Measurements from ENCODE around the gene SLC30A1.
"Not testable (repeated sequence)": the region's sequence is repeated elsewhere in the genome, so short reads cannot be mapped to it uniquely, and the experiment has no call there.

Gene SLC30A1

DNA sequence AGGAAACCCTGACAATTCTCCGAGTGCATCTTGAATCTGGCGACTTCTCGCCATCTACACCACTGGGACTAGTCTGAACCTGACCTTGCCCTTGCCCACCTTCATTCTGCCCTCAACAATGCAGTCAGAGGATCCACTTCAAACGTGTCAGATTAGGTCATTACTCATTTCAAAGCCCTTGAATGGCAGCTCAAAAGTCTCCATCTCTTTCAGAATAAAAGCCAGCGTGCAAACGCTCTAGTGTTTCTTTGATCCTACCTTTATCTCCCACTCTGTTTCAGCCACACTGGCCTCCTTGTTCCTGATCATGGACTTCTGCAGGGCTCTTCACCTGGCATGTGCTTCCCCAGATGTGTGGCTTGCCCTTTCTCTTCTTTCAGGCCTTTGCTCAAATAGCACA is 31.3 kb downstream of the SLC30A1 start:
- DNase-seq (ENCODE audit: low read depth), result no peak

DNA sequence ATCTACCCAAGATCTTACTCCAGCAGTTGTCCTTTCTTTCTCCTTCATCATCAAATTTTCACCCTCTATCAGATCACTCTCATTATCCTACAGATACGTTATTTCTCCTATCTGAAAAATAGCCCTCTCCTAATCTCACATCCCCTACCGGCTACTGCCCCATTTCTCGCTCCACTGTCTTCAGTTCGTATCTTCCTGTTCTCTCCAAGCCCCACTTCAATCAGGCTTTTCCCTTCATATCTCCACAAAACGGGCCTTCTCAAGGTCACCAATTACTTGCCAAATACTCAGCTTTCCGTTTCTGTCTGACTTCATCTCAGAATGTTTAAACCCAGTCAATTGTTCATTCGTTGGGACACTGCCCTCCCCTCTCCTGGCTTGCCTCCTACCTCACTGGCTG is 32.4 kb downstream of the SLC30A1 start:
- no peak for DNase-seq (ENCODE audit: low read depth)

- DNase-seq (ENCODE audit: low read depth), result no peak
Observed at GRCh38 chr1:211543025-211543424, 35.9 kb downstream of the SLC30A1 start.

DNA sequence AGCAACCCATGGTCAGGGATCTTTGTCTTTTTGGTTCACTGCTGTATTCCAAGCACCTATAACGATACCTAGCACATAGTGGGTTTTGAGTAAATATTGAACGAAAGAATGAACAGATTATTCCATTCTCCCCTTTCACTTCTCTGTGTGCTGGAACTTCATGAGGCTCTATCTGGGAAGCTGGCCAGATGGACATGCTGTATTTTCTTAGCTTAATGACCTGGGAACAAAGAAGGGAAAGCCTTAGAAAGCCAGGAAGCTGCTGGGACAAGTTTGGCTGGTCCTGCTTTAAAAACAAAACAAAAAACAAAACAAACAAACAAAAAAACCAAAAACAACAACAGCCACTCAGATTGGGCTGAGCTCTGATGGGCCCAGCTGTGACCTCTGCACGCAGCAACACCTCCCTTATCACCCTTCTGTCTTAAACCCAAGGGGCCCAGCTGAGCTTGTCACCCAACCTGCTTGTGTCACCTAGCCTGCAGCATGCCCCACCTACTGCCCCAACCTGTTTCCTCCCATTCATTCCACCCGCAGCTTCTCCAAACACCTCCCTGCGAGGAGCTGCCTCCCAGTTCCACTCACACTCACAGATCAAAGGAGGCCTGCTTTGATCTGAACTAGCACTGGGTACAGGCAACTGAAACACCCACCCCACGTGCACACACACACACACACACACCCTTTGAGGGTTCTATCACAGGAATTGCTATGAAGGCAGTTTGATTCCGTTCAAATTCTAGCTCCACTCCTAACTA is 37.1 kb downstream of the SLC30A1 start:
- DNase-seq (ENCODE audit: low read depth), result no peak

DNA sequence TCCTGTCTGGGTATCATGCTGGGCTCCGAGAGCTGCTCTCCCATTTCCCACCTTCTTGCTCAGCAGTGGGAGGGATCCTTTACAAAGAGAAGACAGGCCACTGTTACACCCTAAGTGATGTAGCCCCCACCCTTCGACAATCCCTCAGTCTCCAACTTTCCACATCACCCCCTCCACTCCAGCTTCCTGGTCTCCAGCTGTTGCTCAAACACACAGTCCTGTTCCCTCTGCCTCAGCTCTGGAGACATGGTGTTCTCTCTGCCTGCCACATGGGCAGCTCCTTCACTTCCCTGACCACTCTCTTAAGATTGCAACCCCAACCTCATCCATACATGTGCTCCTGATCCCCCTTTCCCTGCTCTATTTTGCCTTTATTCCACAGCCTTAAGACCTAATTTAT is 37.7 kb downstream of the SLC30A1 start:
- no peak for DNase-seq (ENCODE audit: low read depth)

DNA sequence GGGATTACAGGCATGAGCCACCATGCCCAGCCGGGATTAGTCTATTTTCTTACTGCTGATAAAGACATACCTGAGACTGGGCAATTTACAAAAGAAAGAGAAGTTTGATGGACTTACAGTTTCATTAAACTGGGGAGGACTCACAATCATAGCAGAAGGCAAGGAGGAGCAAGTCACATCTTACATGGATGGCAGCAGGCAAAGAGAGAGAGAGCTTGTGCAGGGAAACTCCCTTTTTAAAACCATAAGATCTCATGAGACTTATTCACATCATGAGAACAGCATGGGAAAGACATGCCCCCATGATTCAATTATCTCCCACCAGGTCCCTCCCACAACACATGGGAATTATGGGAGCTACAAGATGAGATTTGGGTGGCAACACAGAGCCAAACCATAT is 38.1 kb downstream of the SLC30A1 start:
- not testable (repeated sequence) for DNase-seq (ENCODE audit: low read depth)

DNA sequence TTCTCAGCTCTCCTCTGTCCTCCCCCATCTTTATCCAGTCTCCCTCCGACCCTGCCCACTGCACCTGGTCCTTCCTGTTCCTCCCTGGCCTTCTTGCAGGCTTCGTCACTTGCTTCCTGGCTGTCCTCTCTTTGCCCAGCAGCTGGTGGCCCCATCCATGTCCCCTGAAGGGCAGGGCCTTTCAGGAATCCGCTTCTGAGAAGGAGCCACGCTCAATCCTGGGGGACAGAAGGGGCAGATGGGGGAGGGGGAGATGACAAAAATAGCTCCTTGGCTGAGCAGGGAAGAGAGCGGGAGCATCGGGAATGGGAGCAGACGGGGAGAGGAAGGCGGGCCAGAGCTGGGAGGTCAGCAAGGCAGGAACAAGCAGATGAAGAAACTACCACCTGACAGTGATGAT is 40.7 kb downstream of the SLC30A1 start:
- no peak for DNase-seq (ENCODE audit: low read depth)

GRCh38 chr1:211537253-211537652 is 41.7 kb downstream of the SLC30A1 start:
- DNase-seq (ENCODE audit: low read depth), result no peak

- DNase-seq (ENCODE audit: low read depth), result no peak
Observed at GRCh38 chr1:211536606-211537005, 42.4 kb downstream of the SLC30A1 start.

GRCh38 chr1:211535346-211535745 is 43.6 kb downstream of the SLC30A1 start:
- DNase-seq (ENCODE audit: low read depth), result no peak

GRCh38 chr1:211534545-211535291 is 44.2 kb downstream of the SLC30A1 start:
- DNase-seq (ENCODE audit: low read depth), result no peak

- no peak for DNase-seq (ENCODE audit: low read depth)
Observed at GRCh38 chr1:211532088-211532444, 46.9 kb downstream of the SLC30A1 start.

GRCh38 chr1:211531194-211532087 is 47.5 kb downstream of the SLC30A1 start:
- DNase-seq (ENCODE audit: low read depth), result no peak

DNA sequence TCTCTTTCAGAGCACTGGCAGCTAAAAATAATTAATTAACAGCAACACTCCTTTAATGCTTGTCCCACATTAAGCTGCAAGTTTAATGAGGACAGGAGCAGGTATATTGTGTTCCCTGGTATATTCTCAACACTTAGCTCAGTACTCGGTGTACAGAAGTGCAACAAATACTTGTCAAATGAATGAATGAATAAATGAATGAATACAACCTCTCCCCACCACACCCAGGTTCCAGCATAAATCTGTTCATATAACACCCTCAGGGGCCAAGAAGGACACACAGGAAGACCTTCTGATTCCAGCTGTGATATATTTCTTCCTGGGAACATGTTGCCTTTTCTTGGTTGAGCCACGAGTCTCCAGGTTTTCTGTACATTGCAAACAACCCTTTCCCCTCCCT is 48.9 kb downstream of the SLC30A1 start:
- DNase-seq (ENCODE audit: low read depth), result no peak

DNA sequence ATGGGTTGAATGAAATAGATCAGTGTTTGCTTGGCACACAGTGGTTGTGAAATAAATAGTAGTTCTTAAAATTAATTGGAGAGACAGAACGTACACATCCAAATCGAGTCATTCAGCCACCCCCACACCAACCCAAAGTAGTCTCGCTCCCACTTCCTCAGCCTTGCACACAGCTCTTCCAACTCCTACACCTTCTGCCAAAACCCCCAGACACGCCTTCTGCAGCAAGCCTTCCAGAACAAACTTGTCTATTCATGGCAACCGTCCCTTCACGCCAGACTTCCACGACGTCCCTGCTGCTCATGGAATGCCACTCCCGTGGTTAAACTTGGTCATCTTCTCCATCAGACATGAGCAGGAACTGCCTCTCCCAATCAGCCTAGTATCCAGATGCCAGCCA is 49.5 kb downstream of the SLC30A1 start:
- no peak for DNase-seq (ENCODE audit: low read depth)

- DNase-seq (ENCODE audit: low read depth), result no peak
Observed at GRCh38 chr1:211529011-211529410, 50.0 kb downstream of the SLC30A1 start.

DNA sequence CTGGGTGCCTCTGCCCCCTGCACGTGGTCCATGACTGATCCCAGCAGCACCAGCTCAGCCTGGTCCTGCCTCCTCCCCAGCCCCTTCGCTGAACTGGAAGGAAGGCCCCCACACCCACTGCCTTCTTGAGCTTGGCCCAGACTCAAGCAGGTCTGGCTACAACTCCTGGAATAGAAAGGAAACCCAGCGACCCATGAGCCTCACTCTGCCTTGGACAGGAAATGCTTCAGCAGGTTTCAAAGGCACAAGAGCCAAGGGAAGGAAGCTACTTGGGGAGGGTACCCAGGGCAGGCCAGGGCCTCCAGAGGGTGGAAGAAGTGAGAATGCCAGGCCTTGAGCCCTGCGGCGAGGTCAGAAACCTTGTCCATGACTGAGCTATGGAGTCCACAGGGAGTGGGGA is 51.1 kb downstream of the SLC30A1 start:
- no peak for DNase-seq (ENCODE audit: low read depth)

GRCh38 chr1:211527006-211527405 is 52.0 kb downstream of the SLC30A1 start:
- no peak for DNase-seq (ENCODE audit: low read depth)

DNA sequence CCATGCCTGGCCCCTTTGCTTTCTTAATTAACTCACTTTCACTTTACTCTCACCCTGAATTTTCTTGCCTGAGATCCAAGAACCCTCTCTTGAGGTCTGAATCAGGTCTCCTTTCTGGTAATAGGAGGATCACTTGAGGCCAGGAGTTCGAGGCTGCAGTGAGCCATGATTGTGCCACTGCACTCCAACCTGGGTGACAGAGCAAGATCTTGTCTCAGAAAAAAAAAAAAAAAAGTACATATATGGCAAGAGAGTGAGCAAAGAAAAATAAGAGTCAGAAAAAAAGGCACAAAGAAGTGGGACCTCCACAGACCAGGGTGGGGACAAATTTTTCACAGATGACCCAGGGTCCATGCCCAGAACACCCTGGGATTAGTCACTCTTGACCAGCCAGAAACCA is 52.9 kb downstream of the SLC30A1 start:
- no peak for DNase-seq (ENCODE audit: low read depth)

DNA sequence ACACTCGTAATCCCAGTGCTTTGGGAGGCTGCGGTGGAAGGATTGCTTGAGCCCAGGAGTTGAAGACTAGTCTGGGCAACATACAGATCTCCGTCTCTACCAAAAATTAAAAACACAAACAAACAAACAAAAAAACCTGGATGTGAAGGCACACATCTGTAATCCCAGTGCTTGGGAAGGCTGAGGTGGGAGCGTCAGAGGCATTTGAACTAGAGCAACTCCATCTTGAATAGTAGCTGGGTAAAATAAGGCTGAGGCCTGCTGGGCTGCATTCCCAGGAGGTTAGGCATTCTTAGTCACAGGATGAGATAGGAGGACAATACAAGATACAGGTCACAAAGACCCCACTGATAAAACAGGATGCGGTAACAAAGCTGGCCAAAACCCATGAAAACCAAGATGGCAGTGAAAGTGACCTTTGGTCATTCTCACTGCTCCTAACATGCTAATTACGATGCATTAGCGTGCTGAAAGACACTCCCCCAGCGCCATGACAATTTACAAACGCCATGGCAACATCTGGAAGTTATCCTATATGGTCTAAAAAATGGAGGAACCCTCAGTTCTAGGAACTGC is 53.8 kb downstream of the SLC30A1 start:
- DNase-seq (ENCODE audit: low read depth), result no peak

GRCh38 chr1:211524521-211524920 is 54.4 kb downstream of the SLC30A1 start:
- no peak for DNase-seq (ENCODE audit: low read depth)

DNA sequence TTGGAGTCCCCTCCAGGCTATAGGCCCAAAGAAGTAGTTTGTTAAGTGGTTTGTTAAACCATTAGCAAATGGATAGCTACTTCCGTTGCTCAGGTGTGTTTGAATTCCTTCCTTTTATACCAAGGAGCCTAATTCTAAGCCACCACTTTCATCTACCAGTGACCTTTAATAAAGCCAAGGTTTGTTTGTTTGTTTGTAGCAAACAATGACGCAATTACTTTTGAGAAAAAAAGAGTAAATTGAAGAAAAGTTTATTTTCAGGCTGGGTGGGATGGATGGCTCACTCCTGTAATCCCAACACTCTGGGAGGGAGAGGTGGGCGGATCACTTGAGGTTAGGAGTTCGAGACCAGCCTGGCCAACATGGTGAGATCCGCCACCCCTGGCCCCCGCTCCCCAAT is 56.2 kb downstream of the SLC30A1 start:
- no peak for DNase-seq (ENCODE audit: low read depth)
